ENCODE data around the gene SIRPB2.

GRCh38 chr20:1462834-1463233 is 28.4 kb downstream of the SIRPB2 start:
- TF ChIP-seq CTCF (IDR thresholded peaks at IDR 0.05; ENCODE audit: insufficient read depth, low read length) (no peak), SPI1 (IDR thresholded peaks at IDR 0.05; ENCODE audit: borderline replicate concordance, low read depth) (peak; percentile 81), GABPA (IDR thresholded peaks at IDR 0.05; ENCODE audit: low read depth) (no peak), POLR2AphosphoS5 (IDR thresholded peaks at IDR 0.05; ENCODE audit: low read depth) (no peak), REST (IDR thresholded peaks at IDR 0.05; ENCODE audit: insufficient replicate concordance, low read depth) (no peak)
